Measurements from ENCODE around the gene ZNF366.

ZNF366 gene

GRCh38 chr5:72460413-72460812, 46.8 kb downstream of the ZNF366 start:
- no peak for DNase-seq

- no peak for DNase-seq
These were observed 47.3 kb downstream of the ZNF366 start for GRCh38 chr5:72459913-72460312.

DNA sequence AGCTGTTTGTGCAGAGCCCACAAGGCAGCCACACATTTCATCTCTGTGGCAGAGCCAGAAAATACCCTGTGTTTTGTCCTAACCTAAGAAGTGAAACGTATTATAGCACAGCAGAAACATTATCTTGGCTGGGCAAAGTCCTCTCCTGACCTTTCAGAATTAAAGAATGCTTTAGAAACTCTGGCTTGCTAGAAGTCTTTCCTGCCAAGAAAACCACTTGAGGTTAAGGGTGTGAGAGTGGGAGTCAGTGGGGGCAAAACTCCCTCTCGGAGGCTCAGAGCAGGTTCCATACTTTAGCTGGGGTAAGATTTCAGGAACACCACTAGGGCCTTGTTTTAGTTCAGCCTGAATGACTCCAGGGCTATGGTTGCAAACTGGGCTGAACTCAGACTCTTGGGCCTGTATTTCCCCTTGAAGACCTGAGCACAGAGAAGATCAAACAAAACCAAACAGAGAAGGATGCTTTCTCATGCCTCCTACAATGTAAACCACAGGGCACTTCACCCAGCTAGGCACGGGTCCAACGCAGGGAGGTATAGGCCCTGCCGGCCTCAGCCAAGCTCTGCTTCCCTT, 48.0 kb downstream of the ZNF366 start:
- DNase-seq = no peak

DNA sequence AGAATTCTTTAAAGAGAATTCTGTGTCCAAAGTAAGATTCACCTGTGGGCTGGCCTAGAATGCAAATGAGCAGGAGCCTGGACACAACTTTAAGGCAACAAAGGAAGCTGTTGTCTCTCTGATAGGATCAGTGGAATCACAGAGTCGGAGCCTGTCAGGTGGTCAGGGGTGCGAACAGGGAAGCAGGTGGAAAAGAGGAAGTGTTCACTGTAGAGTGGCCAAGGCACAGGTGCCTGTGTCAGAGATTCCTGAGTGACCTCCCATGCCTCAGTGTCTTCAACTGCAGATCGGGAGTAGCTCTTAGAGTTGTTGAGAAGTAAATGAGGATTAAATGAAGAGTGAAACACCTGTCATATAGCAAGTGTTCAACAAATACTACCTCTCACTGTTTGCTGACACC, 48.8 kb downstream of the ZNF366 start:
- no peak for DNase-seq

GRCh38 chr5:72457491-72457890, 49.7 kb downstream of the ZNF366 start:
- DNase-seq = no peak

GRCh38 chr5:72456391-72457074, 50.7 kb downstream of the ZNF366 start:
- DNase-seq = no peak

GRCh38 chr5:72455476-72455875, 51.7 kb downstream of the ZNF366 start:
- no peak for DNase-seq

DNA sequence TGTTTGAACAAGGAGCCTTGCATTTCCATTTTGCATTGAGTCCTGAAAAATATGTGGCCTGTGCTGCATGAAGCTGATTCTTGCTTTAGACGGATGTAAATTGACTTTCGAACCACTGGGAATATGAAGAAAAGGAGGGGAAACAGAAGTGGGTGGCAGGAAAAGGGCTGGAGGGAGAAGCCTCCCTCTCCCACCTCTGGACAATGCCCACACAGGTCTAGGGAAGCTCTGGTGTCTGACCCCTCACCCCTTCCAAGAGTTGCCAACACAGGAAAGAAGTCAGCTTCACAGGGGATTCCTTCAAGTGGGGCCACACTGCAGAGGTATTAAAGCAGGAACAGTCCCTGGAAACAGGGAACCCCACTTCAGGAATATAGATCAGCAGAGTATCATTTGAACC, 52.2 kb downstream of the ZNF366 start:
- DNase-seq = no peak

- no peak for DNase-seq
These were observed 53.9 kb downstream of the ZNF366 start for GRCh38 chr5:72453246-72453775.

- peak; percentile 41 for DNase-seq
These were observed 54.5 kb downstream of the ZNF366 start for GRCh38 chr5:72452515-72453245.

DNA sequence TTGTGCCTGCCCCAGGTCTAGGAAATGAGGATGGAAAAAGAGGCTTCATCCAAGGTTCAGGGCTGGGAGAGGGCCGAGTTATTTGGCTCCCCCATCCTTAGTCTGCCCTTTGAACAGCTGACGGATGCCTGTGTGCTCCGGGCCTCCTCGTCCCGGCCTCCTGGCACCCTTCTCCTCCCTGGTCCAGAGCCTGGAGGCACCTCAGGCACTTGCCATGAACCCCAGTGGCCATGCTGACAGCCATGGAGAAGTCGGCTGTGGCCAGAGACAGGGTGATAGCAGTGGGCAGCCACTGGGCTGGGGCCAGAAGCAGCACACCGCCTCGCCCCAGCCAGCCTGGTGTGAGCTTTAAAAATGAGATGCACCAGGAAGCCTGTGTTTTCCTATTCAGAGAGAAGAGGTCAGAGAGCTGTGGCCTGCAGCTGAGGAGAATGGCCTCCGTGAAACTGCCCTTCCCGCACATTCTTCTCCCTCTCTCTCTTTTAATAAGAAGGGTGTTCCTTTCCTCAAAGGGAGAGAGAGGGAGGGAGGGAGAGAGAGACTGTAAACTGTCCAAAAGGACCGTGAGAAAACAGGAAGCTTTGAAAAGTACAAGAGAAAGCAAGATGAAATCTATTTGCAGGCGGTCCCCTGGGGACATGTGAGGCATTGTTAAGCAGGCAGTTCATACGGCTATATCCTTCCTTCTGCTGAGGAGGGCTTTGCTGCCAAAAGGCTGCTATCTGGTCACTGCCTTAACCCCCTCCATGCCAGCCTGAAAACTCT, 55.3 kb downstream of the ZNF366 start:
- DNase-seq = no peak

GRCh38 chr5:72448368-72448767, 58.8 kb downstream of the ZNF366 start:
- no peak for DNase-seq

GRCh38 chr5:72447751-72448150, 59.5 kb downstream of the ZNF366 start:
- DNase-seq = no peak

GRCh38 chr5:72445969-72446368, 61.2 kb downstream of the ZNF366 start:
- no peak for DNase-seq

GRCh38 chr5:72443883-72444282, 63.3 kb downstream of the ZNF366 start:
- DNase-seq = no peak

- DNase-seq = peak; percentile 41
These were observed 65.2 kb downstream of the ZNF366 start for GRCh38 chr5:72441862-72442540.

DNA sequence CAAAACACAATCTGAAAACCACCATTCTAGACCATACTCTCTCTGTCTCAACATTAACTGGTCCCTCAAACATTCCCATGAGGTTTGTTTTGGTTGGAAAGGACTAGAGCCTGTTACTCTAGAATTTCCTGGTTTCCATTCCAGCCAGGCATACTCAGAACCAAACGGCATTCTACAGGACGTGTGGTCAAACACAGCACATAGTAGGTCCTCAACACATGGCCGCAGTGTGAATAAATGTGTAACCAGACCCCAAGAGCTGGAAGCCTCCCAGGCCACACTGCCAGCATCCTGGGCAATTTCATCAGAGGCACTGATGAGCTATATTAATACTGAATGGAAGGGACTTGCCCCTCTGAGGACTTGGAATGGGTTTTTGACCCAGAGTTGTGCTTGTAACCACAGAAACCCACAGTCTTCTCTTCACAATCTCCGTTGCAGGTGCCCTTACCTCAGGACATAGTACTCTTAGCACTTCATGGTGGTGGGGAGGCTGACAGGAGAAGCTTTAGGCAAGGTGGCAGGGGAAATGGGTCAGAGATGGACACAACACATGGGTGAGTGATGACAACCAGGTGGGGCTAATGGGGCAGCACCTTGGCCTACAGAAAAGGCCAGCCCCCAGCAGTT, 66.0 kb downstream of the ZNF366 start:
- no peak for DNase-seq

DNA sequence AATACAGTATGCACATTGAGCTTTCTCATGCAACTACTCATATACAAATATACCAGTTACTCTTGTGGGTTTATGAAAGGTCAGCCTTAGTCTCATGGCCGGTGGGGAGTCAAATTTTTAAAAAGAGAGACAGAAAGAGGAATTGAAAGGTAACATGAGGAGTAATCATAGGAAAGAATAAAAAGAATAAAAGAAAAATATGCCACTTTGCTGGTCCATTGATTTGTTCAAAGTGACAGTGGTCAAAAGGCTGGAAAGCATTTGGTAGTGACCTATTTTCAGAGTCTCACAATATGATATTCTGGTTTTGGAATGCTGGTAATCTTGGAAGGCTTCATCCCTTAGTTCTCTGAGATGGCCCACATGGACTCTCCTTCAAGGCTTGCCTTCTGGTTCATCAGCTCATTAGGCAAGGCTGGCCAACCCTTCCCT, 67.0 kb downstream of the ZNF366 start:
- no peak for DNase-seq

GRCh38 chr5:72439192-72439591, 68.0 kb downstream of the ZNF366 start:
- DNase-seq = no peak

DNA sequence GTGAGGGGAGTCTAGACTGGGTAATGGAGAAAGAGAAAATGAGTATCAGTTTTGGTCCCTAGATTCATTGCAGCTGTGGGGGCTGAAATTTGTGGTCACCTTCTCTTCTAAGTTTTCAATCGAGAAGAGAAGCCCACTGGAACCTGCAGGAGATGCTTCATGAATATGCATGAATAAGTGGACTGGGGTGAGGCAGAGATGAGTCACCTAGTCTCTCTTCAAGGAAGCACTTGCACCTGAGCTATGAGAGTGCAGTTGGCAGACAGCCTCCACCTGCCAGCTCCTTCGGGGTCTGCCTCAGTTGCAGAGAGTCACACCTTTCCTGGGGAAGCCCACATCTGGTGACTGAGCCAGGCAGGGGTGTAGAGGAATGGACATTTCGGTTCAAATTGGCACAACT, 69.1 kb downstream of the ZNF366 start:
- DNase-seq = no peak

DNA sequence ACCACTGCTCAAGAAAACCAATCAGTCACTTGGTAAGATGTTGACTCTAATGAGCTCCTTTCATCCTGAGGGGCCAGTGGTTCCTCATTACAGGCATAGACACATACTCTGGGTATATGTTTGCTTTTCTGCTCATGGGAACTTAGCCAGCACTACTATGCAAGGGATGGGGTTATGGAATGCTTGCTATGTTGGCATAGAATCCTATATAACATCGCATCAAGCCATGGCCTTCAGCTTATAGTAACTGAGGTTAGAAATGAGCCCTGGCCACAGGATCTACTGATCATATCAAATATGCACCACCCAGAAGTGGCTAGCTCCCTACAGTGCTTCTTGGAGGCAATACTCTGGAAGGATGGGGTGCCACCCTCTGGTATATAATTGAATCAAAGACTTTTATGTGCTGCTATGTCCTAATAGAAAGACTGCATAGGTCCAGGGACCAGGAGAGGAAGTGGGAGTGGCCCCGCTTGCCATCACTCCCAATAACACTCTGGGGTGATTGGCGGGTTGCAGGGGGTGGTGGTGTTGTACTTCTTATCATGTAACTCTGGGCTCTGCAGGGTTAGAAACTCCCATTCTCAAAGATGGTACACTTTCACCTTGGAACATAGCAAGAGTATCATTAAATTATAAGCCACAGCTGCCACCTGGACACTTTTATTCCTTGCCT, 70.3 kb downstream of the ZNF366 start:
- no peak for DNase-seq
